ENCODE results near the gene NRGN. TPM values are rescaled to one million over a fixed set of nuclear protein-coding genes. Genes with fewer than 3 reads are reported as not detected.
"Not testable (repeated sequence)": the region's sequence is repeated elsewhere in the genome, so short reads cannot be mapped to it uniquely, and the experiment has no call there.

The NRGN gene
- total RNA-seq, 2 donors from 2014 or later, result 6.6 to 8.2 TPM

DNA sequence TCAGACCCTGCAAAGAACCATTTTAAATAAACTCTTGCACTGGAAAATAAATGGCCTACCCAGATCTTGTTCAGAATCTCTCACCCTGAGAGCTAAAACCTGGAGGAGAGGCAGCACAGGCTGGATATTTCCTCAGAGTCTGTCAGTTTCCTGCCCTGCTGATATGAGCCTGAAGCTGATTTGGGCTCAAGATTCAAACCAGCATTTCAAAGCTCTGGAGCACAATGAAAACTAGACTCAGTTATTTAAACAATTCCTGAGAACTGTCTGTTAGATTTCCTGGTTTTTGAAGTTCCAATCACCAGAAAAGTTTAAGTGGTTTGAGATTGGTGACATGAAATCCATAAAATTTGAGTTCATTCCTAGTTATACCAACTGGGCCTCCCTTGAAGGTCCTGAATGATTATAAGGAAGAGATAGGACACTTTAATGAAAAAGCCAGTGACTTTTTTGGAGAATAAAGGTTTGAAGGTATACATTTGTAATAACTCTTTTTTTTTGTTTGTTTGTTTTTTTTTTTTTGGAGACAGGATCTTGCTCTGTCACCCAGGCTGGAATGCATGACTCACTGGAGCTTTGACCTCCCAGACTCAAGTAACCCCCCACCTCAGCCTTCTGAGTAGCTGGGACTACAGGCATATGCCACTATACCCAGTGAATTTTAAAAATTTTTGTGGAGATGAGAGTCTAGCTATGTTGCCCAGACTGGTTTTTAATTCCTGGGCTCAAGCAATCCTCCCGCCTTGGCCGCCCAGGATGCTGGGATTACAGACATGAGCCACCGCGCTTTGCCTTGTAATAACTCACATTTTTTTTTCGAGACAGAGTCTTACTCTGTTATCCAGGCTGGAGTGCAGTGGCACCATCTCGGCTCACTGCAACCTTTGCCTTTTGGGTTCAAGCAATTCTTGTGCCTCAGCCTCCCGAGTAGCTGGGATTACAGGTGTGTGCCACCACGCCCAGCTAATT, 30.3 kb downstream of the NRGN start:
- ATAC-seq (no peak), DNase-seq (no peak)
- intact Hi-C loops (cut with DNase I), result no loop called here

DNA sequence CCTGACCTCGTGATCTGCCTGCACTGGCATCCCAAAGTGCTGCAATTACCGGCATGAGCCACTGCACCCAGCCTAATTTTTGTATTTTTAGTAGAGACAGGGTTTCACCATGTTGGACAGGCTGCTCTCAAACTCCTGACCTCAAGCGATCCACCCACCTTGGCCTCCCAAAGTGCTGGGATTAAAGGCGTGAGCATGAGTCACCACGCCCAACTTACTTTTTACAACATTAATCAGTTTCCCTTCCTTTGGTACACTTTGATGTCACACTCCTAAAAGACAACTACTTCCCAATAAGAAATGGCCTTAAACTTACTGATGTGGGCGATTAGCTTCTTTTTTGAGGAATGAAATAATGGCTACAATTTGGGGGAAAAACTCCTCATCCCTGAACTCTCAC, 31.2 kb downstream of the NRGN start:
- intact Hi-C loops (cut with DNase I); DNase-seq; ATAC-seq: not testable (repeated sequence)

DNA sequence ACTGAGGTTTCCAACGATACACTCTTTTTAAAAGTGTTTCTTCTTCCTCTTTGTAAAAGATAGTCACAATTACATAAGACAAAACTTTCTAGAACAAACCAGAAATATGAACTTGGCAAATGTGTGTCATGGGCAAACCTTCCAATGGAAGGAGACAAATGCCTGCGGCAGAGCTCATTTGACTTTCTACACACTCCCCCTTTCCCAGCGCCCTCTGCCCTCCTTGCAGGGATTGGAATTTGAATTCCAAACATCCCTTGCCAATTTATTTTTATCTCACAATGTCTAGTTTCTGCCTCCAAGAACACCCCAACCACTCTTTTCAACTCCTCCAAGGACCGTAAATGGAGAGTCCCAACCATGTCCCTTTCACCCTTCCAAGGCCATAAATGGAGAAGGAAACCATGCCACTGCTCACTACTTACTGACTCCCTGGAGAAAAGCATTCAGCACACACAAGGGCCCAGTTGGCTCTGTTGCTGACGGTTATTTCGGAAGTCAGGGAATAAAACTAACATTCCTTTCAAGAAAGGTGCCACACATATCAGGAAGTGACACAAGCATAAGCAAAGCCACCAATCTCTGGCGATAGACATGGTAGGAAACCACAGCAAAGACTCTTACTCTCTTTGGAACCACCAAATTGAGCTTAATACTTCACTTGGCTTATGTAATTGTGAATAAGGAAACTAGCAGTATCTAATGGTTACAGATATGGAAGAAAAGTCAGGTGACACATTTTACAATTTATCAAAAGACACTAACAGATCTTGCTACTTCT, 37.3 kb downstream of the NRGN start:
- intact Hi-C loops (cut with DNase I), result no loop called here
- peak in 1 of 2 donors; percentile 79 for ATAC-seq
- DNase-seq, result no peak

DNA sequence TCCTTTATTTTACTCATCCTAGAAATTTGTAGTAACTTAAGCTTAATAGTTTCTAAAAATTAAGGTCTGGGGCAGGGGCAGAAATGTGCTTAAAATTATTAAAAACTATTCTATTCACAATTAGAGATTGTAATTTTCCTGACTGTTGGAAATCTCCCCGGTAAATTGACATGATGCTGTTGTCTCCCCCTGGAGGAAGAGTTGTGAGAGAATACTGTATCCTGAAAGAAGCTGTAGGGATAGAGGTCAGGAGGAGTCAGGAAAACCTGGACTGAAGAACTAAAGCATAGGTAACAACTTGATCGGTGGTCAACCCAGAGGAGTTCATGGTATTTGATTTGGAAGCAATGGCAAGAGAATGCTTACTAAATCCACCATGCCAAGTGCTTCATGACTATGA, 38.5 kb downstream of the NRGN start:
- intact Hi-C loops (cut with DNase I), result no loop called here
- ATAC-seq (no peak), DNase-seq (no peak)

DNA sequence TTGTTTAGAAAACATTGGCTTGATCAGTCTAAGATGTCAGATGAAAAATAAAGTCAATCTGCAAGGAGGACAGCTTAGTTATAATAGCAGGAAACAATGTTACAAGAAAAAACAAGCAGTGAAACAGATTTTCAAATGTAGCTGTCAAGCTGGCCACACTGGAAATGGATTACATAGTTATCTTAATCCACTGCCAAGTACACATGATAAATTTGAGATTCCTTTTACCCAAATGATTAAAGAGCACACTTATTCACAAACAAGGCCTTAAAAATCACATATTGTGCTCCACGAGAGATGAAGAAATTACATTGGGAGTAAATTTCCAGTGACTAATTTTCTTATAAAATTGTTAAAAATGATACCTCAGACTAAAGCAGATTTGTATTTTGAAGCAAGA, 39.8 kb downstream of the NRGN start:
- intact Hi-C loops (cut with DNase I), result no loop called here
- no peak for ATAC-seq
- DNase-seq, result no peak

DNA sequence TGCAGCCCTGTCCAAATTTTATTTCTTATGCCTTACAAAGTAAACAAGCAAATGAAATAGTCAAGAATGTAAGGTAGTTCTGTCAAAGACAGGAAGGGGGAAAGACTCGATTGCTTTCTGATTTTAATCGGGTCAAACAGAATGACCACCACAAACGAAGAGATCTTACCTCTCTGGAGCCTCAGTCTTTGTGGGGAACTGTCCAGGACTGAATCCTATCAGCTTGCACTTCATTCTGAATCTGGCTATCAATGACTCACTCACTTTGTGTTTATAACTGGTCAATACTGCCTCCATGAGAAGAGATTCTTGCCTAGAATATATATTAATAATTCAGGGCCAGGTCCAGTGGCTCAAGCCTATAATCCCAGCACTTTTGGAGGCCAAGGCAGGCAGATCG, 43.3 kb downstream of the NRGN start:
- intact Hi-C loops (cut with DNase I), result no loop called here
- DNase-seq (no peak), ATAC-seq (no peak)

DNA sequence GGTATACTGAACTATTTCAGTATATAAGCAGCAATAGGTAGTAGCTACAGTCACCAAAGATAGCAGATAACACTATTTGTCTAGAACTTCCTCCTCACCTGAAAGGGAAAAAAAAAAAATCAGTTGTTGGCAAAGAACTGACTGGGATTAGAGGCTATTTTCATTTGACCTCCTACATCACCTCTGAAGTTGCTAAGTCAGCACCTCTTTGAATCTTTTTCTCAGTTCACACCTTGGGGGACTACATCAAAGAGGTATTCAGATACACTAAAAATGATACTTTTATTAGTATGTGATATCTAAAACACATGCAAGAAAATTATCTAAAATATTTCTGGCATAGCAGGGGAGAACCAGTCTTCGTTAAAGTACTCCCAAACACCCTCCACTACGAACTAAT, 44.3 kb downstream of the NRGN start:
- DNase-seq, result no peak
- ATAC-seq, result no peak
- intact Hi-C loops (cut with DNase I), result no loop called here

DNA sequence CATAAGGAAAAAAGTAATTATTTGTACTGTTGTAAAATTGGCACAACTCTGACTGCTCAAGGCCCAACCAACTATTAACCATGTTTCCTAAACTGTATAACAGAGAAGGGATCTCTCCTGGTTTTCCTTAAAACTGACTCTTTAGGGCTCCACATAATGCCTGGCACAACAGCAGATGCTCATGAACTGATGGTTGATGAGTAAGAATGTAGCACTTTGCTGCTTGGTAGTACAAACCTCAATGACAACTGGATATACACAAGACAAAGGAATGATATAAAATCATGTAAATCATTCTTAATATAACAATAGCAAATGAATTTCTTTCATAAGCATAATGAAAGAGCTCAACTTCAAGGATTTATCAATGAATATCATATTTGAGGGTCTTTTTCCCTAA, 48.8 kb downstream of the NRGN start:
- no peak for ATAC-seq
- intact Hi-C loops (cut with DNase I), result no loop called here

DNA sequence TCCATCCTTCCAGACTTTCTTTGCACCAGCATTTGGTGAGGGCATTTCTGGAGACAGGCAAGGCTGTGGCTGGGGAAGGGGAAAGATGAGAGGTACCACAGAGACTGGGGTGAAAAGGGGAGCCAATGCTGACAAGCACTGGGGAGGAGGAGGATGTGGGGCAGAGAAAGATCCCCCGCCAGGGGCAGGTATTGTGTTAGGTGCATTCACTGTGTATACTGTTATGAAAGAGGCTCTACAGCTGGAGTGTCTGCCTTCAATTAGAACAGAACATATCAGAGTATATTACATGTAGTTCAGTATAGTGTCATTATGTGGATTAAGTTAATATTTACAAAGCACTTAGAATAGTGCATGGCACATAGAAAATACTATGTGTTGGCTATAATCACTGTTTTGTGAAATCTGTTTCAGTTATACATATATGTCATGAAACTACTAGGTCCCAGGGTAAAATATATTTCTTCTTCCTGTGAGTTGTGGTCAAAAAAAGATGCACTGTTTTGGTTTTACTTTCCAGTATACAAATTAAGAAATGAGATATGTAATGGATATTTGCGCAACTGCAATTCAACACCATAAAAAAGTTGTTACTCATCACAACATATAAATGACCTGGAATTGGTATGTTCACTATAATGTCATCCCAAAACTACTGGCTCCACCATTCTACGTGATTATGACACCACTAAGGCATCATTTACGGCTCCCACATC, 52.0 kb downstream of the NRGN start:
- ATAC-seq, result no peak
- no peak for DNase-seq
- intact Hi-C loops (cut with DNase I), result no loop called here

More for the DNA sequence above, 48.8 kb downstream of the NRGN start:
- DNase-seq, result no peak

DNA sequence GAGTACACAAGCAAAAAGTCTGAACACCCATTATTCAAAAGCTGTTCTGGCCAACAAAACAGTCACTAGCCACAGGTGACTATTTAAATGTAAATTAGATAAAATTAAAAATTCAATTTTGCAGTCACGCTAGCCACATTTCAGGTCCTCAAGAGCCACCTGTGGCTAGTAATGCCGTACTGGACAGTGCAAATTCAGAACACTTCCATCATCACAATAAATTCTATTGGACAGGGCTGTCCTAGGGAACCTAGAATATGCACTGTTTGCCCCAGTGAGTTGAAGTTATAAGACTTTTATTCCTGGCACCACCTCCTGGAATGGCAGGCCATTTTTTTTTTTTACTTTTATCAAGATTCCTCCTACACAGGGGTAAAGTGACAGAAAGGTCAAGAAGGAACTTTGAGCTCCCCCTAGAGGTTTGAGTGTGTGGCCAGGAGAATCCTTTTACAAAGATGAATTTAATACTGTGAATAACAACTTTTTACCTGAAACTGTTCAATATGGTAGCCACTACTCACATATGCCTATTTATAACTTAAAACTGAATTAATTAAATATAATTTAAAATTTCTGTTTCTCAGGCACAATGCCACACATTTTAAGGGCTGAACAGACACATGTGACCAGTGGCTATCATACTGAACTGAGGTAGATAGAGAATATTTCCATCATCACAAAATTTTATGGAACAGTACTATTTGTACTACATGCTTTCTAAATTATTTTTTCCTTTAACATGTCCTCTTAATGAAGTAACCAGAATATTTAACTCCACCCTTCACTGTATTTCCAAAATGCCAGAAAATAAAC, 53.9 kb downstream of the NRGN start:
- ATAC-seq (peak; percentile 34 to 45), DNase-seq (no peak)
- intact Hi-C loops (cut with DNase I), result no loop called here

DNA sequence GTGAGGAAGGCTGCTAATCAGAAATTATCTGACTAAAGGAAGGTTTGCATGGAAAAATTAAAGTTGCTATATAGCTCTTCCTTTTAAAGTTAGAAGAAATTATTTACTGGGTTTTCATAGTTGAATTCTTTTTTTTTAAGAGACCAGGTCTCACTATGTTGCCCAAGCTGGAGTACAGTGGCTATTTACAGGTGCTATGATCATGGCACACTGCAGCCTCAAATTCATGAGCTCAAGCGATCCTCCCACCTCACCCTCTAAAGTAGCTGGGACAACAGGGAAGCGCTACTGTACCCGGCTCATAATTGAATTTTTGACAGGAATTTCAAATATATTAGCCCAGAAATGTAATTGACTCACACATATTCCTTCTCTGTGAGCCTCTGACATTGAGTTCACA, 56.6 kb downstream of the NRGN start:
- no peak for ATAC-seq
- no peak for DNase-seq
- intact Hi-C loops (cut with DNase I), result no loop called here

Other genes starting within 250 kb of the NRGN start
- not detected for gene OR8B12, start 196.3 kb upstream of the NRGN start, total RNA-seq
- not detected for gene OR8A1, start 169.9 kb upstream of the NRGN start, total RNA-seq
- not detected for gene PANX3, start 128.5 kb upstream of the NRGN start, total RNA-seq
- gene TBRG1, start 117.1 kb upstream of the NRGN start, total RNA-seq, result 10 to 100 TPM; 22.4 to 23.1 TPM
- 10 to 100 TPM; 40.4 to 41.0 TPM for gene SIAE, start 66.2 kb upstream of the NRGN start, total RNA-seq
- gene SPA17, start 66.0 kb upstream of the NRGN start, total RNA-seq, result 1 to 10 TPM; 3.5 to 4.0 TPM
- gene VSIG2, start 12.3 kb downstream of the NRGN start, total RNA-seq, result 1 to 10 TPM in 1 of 2 donors, under 1 TPM in 1; 0.88 to 1.8 TPM
- gene ESAM, start 22.3 kb downstream of the NRGN start, total RNA-seq, result 10 to 100 TPM; 41.6 to 67.2 TPM
- 1 to 10 TPM; 4.3 to 5.5 TPM for gene MSANTD2, start 60.5 kb downstream of the NRGN start, total RNA-seq
- 10 to 100 TPM; 11.1 to 11.5 TPM for gene ROBO3, start 125.5 kb downstream of the NRGN start, total RNA-seq
- 10 to 100 TPM; 18.9 to 43.3 TPM for gene ROBO4, start 157.9 kb downstream of the NRGN start, total RNA-seq
- not detected for gene HEPN1, start 179.3 kb downstream of the NRGN start, total RNA-seq
- 1 to 10 TPM; 4.6 to 5.4 TPM for gene HEPACAM, start 196.1 kb downstream of the NRGN start, total RNA-seq
- under 1 TPM; 0.31 to 0.82 TPM for gene CCDC15, start 214.3 kb downstream of the NRGN start, total RNA-seq